GM12875 (cell line): Measurements from ENCODE around the gene SMAD7.
A peak's percentile ranks its signal among the peaks of the same experiment; 100 is the strongest.

Experiments used
- H3K4me3 ChIP-seq: one replicate; pipeline ENCODE4 v1.5.1; 2011; ENCODE audit warnings: low read depth, low read length, control low read depth
- TF ChIP-seq, protein P1 (sequence below): IDR thresholded peaks from 2 replicates; pipeline ENCODE4 v1.5.1; 2011; ENCODE audit warnings: low read depth, mild to moderate bottlenecking, control low read depth, inconsistent platforms, low read length, moderate library complexity, borderline replicate concordance; ENCODE audit not compliant: insufficient read depth

Gene SMAD7

DNA sequence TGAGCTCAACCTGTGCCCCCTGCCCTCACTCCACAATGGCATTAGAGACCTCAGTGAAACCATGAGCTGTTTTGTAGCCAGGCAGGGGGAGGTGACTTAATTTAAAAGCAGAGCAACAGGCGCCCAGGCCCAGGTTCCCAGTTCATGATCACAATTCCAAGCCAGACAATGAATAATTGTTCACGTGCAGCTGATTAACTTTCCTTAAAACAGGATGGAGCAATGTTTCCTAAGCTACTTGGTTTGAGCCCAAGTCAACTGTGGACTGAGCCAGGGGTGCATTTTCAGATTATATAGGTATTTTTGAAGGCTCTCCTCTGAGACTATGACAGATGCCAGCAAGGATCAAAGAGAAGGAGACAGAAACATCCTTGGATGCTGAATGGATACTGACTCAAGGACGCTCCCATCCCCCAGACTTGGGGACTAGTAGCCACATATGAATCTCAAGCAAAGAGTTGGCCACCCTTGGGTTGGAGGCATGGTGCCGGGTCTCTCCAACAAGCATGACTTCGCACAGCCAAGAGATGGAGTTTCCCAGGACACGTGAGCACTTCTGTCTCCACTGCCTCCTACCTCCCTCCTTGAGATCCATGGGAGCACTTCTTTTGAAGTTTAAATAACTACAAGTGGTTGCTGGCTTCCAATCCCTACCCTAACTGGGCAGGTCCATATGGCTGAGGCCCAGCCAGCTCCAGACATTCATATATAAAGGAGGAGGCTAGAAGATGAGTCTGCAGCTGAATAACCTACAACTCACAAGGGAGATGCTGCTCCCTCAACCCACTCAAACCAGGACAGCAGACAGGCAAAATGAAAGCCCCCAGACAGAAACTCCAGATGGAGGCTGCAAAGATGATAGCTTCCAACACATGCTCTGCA lies 12.7 kb downstream of the SMAD7 start:
- TF ChIP-seq, protein P1, sequence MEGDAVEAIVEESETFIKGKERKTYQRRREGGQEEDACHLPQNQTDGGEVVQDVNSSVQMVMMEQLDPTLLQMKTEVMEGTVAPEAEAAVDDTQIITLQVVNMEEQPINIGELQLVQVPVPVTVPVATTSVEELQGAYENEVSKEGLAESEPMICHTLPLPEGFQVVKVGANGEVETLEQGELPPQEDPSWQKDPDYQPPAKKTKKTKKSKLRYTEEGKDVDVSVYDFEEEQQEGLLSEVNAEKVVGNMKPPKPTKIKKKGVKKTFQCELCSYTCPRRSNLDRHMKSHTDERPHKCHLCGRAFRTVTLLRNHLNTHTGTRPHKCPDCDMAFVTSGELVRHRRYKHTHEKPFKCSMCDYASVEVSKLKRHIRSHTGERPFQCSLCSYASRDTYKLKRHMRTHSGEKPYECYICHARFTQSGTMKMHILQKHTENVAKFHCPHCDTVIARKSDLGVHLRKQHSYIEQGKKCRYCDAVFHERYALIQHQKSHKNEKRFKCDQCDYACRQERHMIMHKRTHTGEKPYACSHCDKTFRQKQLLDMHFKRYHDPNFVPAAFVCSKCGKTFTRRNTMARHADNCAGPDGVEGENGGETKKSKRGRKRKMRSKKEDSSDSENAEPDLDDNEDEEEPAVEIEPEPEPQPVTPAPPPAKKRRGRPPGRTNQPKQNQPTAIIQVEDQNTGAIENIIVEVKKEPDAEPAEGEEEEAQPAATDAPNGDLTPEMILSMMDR: no peak
- no peak overlapping the region for H3K4me3 ChIP-seq

- TF ChIP-seq, protein P1: no peak
- no peak overlapping the region for H3K4me3 ChIP-seq
Measured at GRCh38 chr18:48935433-48935774, 15.4 kb downstream of the SMAD7 start.

DNA sequence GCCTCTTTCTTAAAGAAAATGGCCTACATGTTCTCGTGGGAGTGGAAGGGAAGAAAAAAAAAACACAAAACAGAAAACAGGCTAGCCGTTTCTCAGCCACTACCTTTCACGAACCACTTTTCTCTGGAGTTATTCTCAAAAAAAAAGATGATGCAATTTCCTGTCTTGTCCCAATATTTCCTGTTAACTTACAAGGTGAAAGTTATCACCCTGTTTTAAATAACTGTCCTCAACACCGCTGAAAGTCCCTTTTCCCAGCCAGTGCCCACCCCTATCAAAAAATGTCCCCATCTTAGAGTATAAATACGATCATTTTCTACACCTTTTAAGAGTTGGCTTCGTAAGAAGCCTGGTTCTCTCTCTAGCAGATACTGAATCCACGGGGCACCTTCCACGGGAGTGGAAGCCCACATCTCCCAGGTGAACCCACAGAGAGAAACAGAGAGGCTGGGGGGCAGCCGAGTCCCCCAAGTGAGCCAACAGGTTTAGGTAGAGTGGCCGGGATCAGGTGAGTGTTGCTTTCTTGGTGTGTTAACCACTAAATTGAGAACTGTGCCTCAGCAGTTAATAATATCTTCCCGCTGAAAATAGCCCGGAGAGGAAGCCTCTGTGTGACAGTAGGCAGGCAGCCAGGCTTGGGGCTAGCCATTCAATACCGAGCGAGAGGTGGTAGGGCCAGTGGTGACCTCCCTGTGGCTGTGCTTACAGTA lies 15.9 kb downstream of the SMAD7 start:
- no peak overlapping the region for H3K4me3 ChIP-seq
- TF ChIP-seq, protein P1: no peak

DNA sequence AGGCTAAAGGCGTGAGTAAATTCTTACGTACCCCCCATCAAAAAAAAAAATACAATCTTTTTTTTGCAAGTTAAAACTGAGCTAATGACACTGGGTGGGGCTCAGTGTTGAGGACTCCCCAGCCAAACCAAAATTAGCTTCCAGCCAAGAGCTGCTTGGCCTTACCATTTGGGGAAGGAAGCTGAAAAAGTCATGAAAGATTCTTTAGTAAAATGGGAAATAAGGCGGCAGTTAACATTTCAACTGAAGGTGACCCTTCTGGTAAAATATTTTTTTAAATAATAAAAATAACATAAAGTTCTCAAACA lies 16.4 kb downstream of the SMAD7 start:
- TF ChIP-seq, protein P1: no peak
- H3K4me3 ChIP-seq: peak overlapping the region; percentile 18

DNA sequence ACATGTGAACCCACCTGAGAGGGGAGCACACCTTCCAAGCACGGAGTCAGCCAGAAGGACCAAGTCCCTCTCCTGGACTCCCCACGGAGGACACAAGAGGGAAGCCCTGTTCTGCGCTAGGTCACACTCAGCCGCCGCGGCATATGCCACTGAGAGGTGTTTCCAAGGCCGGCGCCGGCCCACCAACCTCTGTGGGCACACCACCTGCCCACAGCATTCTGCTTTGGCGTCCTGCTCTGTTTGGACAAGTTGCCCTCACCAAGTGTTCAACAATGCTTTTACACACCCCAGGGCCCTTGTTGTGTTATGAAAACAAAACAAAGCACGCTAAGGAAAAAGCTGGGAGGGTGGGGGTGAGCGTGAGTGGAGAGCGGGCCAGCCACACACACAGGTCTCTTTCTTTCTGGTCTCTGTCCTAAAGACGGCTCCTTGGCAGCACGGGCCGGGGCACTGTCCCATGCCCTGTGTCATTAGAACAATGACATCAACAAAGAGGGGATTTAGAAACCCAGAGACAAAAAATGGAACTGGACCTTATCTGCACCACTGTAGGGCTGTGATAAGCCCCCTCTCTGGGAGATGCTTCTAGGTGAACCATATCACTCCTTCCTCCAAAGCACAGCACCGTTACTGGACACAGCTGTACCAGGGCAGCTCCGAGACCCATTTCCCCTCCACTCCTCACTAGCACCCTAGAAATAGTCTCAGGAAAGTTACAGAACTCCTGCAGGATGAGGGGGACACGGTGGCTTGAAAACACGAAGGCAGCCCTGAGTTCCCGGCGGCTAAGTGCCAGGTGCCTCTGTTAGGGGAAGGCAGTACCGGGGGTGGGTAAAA lies 17.0 kb downstream of the SMAD7 start:
- TF ChIP-seq, protein P1: no peak
- H3K4me3 ChIP-seq: peak overlapping the region; percentile 18

DNA sequence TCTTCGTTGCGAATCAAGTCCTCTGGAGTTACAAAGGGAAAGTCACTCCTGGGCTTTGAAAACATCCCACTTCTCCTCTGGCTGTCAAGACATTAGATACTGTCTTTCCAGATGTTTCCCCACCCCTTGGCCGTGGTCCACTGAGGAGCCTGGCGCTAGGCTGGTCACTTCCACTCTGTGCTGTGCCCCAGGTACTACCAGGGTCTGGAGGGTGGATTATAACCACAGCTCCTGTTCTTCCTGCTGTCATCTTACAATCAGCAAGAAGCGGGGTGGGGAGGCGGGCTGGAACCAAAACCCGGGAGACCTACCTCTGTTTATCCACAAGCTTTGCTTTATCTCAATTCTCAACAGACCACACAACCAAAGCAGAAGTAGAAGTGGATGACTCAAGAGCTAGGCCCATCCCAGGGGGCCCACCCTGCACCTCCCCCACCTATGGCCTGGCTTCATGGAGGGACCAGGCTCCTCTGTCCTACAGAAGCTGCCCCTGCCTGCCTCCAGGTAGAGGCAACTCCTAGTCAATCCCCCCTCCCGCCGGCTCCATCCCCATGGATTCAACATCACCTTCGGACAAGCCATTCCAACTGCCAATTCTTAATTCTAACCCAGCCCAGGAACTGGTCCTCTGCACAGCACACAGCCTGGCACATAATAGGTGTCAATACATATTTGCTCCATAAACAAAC lies 17.8 kb downstream of the SMAD7 start:
- peak overlapping the region; percentile 26 for H3K4me3 ChIP-seq
- TF ChIP-seq, protein P1: no peak
